ENCODE data around the gene ASXL1. TPM values are rescaled to one million over a fixed set of nuclear protein-coding genes. Genes with fewer than 3 reads are reported as not detected.

ASXL1 gene
- total RNA-seq, 4 donors from 2014 or later, result 43.5 to 79.8 (median 58.4) TPM

DNA sequence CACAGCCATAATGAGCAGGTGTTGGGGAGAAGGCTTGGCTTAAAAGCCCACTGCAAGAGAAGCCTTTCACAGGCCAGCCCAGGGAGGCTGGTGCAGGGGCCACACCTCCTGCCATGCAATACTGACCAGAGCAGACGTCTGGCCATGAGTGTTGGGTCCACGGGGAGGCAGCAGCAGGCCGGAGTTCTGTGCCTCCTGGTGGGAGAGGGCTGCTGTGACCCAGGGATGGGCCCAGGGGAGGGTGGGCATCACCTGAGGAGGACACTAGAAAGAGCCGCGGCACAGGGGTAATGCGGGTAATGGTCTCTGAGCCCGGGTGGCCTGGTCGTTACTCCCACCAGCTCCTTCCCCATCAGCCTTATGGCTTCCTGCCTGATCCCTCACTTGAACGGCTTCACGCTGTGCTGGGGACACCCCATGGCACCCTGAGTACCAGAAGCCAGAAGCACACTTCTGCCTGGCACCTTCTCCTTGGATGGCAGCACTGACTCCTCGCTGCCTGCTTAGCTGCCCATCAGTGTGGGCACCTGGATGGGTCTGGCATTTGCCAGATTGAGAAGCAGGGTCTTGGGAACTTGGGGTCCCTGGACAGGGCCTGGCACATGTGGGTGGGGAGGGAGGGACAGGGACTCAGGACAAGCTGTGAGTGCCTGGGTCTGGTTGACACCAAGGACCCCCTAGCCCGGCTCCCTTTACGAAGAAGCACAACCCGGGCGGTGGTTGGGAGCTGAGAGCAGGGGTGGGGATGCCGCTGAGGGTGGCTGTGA, 108.8 kb downstream of the ASXL1 start:
- H3K4me3 ChIP-seq, result no peak overlapping the region
- peaks cover 2 to 99% (median 48%) of the 10 kb centered on the region in 3 donors for H3K4me1 ChIP-seq
- H3K27me3 ChIP-seq, result no peaks in the 10 kb centered on the region
- H3K27ac ChIP-seq, result peak overlapping the region in 3 of 4 donors; percentile 80 to 86 (median 84)
- ATAC-seq, result no peak
- no peaks in the 10 kb centered on the region for H3K9me3 ChIP-seq
- 84% methylated on average over 6 of the region's 16 CpGs; no CpG with 5 or more reads in 1 of the 2 donors for WGBS, 2 donors (ENCODE audit: low coverage in 1 of 2)
- H3K36me3 ChIP-seq, result peaks cover 0 to 8% of the 10 kb centered on the region in 2 donors
- no peak for TF ChIP-seq POLR2AphosphoS5 (IDR thresholded peaks at IDR 0.05)
- TF ChIP-seq EP300 (IDR thresholded peaks at IDR 0.05), result no peak

DNA sequence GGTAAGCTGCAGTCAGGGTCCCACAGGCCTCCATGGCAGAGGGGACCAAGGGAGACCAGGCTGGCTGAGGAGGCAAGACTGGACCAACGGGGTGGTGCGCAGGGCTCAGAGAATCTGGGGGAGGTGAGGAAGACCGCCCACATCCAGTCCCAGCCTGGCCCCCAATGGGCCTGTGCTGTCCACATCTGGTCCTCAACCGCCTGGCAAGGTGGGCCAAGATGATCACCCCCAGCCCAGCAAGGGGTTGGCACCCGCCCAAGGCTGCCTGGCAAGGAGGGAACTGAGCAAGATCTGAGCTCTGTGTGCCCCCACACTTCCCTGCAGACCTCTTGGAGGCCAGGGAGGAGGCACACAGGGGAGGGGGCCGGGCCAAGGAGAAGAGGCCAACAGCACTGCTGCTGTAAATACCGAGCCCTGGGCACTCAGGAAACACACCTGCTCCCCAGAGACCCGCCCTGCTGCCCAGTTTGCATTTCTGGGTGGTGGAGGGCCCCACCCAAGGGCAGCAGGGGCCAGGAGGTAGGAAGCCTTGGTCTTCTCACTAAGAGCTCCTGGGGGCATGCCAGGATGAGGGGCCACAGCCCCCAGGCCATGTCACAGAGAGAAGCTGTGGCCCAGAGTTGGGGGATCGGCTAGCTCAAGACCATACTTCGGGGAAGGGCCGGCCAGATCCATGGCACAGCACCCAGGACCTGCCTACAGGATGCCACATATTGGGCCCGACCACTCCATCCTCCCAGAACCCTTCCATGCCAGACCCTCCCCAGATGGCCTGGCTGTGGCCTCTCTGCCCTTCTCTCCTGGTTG, 109.6 kb downstream of the ASXL1 start:
- peaks cover 2 to 99% (median 48%) of the 10 kb centered on the region in 3 donors for H3K4me1 ChIP-seq
- 76 to 80% methylated on average over 1 to 3 of the region's 12 CpGs for WGBS, 2 donors (ENCODE audit: low coverage in 1 of 2)

DNA sequence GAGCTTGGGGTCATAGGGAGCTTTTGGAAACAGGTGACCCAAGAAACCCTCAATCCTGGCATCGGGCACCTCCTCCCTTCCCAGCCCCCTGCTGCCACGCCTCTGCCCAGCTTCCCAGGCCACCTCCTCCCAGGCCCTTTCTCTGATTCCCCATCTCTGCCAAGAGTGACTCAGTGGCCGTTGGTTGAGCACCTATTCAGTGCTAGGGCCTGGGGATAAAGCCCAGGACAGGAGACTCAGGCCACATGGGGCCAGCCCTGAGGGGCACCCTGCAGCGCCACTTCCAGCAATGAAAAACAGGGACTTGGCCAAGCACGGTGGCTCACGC, 110.1 kb downstream of the ASXL1 start:
- Histone ChIP-seq H3K27ac (peak overlapping the region in 3 of 4 donors; percentile 80 to 86 (median 84)), H3K4me3 (no peak overlapping the region), H3K4me1 (peaks cover 2 to 99% (median 50%) of the 10 kb centered on the region in 3 donors), H3K9me3 (no peaks in the 10 kb centered on the region), H3K36me3 (peaks cover 0 to 20% of the 10 kb centered on the region in 2 donors), H3K27me3 (no peaks in the 10 kb centered on the region)
- no peak for ATAC-seq
- TF ChIP-seq EP300 (IDR thresholded peaks at IDR 0.05) (no peak), POLR2A (IDR thresholded peaks at IDR 0.05) (no peak), POLR2AphosphoS5 (IDR thresholded peaks at IDR 0.05) (no peak)
- TF ChIP-seq, protein P1, sequence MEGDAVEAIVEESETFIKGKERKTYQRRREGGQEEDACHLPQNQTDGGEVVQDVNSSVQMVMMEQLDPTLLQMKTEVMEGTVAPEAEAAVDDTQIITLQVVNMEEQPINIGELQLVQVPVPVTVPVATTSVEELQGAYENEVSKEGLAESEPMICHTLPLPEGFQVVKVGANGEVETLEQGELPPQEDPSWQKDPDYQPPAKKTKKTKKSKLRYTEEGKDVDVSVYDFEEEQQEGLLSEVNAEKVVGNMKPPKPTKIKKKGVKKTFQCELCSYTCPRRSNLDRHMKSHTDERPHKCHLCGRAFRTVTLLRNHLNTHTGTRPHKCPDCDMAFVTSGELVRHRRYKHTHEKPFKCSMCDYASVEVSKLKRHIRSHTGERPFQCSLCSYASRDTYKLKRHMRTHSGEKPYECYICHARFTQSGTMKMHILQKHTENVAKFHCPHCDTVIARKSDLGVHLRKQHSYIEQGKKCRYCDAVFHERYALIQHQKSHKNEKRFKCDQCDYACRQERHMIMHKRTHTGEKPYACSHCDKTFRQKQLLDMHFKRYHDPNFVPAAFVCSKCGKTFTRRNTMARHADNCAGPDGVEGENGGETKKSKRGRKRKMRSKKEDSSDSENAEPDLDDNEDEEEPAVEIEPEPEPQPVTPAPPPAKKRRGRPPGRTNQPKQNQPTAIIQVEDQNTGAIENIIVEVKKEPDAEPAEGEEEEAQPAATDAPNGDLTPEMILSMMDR (IDR thresholded peaks at IDR 0.05), result no peak
- 82% methylated on average over 3 of the region's 6 CpGs; no CpG with 5 or more reads in 1 of the 2 donors for WGBS, 2 donors (ENCODE audit: low coverage in 1 of 2)

More for the DNA sequence above, 109.6 kb downstream of the ASXL1 start:
- no peak for TF ChIP-seq EP300 (IDR thresholded peaks at IDR 0.05)
- TF ChIP-seq POLR2AphosphoS5 (IDR thresholded peaks at IDR 0.05), result no peak
- TF ChIP-seq POLR2A (IDR thresholded peaks at IDR 0.05), result no peak
- TF ChIP-seq, protein P1 (IDR thresholded peaks at IDR 0.05), result no peak
- Histone ChIP-seq H3K9me3 (no peaks in the 10 kb centered on the region), H3K27ac (peak overlapping the region in 3 of 4 donors; percentile 80 to 86 (median 84)), H3K36me3 (peaks cover 0 to 16% of the 10 kb centered on the region in 2 donors), H3K4me3 (no peak overlapping the region), H3K27me3 (no peaks in the 10 kb centered on the region)
- ATAC-seq, result no peak

DNA sequence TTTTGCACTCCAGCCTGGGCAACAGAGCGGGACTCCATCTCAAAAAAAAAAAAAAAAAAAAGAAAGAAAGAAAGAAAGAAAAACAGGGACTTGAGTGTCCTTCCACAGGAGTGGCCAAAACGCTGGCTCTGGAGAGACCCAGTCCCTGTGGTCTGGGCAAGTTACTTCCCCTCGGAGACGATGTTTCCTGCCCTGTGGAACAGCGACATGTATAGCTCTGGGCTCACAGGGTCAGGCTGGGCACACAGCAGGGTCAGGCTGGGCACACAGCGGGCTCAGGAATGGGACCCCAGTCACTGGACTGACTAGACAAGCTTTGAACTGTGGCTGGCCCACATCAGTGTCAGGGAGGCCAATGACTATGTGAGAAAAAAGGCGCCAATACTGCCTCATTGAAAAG, 110.7 kb downstream of the ASXL1 start:
- Histone ChIP-seq H3K27me3 (no peaks in the 10 kb centered on the region), H3K9me3 (no peaks in the 10 kb centered on the region), H3K4me3 (no peak overlapping the region), H3K4me1 (peaks cover 0 to 99% (median 51%) of the 10 kb centered on the region in 3 donors), H3K27ac (peak overlapping the region in 2 of 4 donors; percentile 14 to 33), H3K36me3 (peaks cover 0 to 20% of the 10 kb centered on the region in 2 donors)
- WGBS, 2 donors (ENCODE audit: low coverage in 1 of 2), result 69 to 100% methylated on average over 2 to 6 of the region's 7 CpGs
- TF ChIP-seq EP300 (IDR thresholded peaks at IDR 0.05) (no peak), POLR2A (IDR thresholded peaks at IDR 0.05) (no peak), POLR2AphosphoS5 (IDR thresholded peaks at IDR 0.05) (no peak)
- TF ChIP-seq, protein P1 (IDR thresholded peaks at IDR 0.05), result no peak
- ATAC-seq, result no peak

Data from gastroesophageal sphincter (tissue), 4 donors.